PC-3 (cell line): ENCODE measurements around the gene SULT4A1.

Experiments
- EZH2 ChIP-seq: fragments of 300-600 bp; sonication (generic); IDR thresholded peaks from one replicate; pipeline ENCODE4 v1.6.1; 2017; ENCODE audit warnings: antibody characterized with exemption, mild to moderate bottlenecking, low read length; ENCODE audit not compliant: unreplicated experiment
- EZH2phosphoT487 ChIP-seq: fragments of 300-600 bp; sonication (generic); IDR thresholded peaks from 2 replicates; pipeline ENCODE4 v1.6.1; 2018; ENCODE audit warnings: mild to moderate bottlenecking, antibody characterized with exemption, low read length, borderline replicate concordance
- TF ChIP-seq, protein P1 (sequence below): fragments of 300-600 bp; sonication (generic); conservative IDR thresholded peaks from 2 replicates; pipeline ENCODE4 v1.5.1; 2017; ENCODE audit warnings: antibody characterized with exemption, low read depth, mild to moderate bottlenecking, low read length

DNA sequence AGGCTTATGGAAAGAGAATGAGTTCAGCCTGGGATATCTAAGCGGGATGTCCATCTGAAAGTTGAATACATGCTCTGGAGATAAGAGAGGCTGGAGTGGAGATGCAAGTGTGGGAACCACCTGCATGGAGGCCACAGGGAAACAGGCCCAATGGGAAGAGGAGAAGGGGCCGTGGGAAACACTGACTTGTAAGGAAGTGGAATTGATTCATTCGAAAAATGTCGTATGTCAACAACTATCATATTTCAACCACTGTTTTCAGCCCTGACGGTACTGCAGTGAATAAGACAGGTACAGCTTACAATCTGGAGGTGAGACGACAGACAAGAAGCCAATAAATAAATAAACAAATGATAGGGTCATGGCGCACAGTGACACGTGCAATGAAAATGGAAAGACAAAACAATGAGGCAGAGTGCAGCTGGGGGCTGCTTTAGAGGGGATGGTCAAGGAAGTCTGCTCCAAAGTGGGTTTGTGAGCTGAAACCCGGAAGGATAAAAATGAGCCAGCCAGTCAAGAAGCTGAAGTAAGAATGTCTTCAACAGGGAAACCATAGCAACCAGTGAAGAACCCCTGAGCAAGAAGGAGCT, 86.1 kb downstream of the SULT4A1 start:
- TF ChIP-seq, protein P1, sequence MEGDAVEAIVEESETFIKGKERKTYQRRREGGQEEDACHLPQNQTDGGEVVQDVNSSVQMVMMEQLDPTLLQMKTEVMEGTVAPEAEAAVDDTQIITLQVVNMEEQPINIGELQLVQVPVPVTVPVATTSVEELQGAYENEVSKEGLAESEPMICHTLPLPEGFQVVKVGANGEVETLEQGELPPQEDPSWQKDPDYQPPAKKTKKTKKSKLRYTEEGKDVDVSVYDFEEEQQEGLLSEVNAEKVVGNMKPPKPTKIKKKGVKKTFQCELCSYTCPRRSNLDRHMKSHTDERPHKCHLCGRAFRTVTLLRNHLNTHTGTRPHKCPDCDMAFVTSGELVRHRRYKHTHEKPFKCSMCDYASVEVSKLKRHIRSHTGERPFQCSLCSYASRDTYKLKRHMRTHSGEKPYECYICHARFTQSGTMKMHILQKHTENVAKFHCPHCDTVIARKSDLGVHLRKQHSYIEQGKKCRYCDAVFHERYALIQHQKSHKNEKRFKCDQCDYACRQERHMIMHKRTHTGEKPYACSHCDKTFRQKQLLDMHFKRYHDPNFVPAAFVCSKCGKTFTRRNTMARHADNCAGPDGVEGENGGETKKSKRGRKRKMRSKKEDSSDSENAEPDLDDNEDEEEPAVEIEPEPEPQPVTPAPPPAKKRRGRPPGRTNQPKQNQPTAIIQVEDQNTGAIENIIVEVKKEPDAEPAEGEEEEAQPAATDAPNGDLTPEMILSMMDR, result no peak
- no peak for TF ChIP-seq EZH2
- no peak for TF ChIP-seq EZH2phosphoT487
